ENCODE results near the gene DBP.
"Not testable (repeated sequence)": the region's sequence is repeated elsewhere in the genome, so short reads cannot be mapped to it uniquely, and the experiment has no call there.

GRCh38 chr19:48632286-48632685 is 4.9 kb downstream of the DBP start:
- not testable (repeated sequence) for TF ChIP-seq CTCF (IDR thresholded peaks at IDR 0.05; ENCODE audit: low read depth, low read length); EZH2phosphoT487 (IDR thresholded peaks at IDR 0.05; ENCODE audit: low read depth)
